ENCODE data around the gene DENND4C. TPM values are rescaled to one million over a fixed set of nuclear protein-coding genes. Genes with fewer than 3 reads are reported as not detected.

Gene DENND4C
- total and polyA plus RNA-seq, 12 donors = 5.0 to 81.6 (median 46.7) TPM

- peak overlapping the region; percentile 85 to 99 (median 99) for H3K27ac ChIP-seq
- peaks cover 7 to 30% of the 10 kb centered on the region in 2 donors for H3K4me1 ChIP-seq (replicated peaks in 1 of 2)
- no peaks in the 10 kb centered on the region for H3K9me3 ChIP-seq (replicated peaks in 1 of 3)
- intact Hi-C loops (cut with DNase I) = no loop called here
- TF ChIP-seq, protein P1, sequence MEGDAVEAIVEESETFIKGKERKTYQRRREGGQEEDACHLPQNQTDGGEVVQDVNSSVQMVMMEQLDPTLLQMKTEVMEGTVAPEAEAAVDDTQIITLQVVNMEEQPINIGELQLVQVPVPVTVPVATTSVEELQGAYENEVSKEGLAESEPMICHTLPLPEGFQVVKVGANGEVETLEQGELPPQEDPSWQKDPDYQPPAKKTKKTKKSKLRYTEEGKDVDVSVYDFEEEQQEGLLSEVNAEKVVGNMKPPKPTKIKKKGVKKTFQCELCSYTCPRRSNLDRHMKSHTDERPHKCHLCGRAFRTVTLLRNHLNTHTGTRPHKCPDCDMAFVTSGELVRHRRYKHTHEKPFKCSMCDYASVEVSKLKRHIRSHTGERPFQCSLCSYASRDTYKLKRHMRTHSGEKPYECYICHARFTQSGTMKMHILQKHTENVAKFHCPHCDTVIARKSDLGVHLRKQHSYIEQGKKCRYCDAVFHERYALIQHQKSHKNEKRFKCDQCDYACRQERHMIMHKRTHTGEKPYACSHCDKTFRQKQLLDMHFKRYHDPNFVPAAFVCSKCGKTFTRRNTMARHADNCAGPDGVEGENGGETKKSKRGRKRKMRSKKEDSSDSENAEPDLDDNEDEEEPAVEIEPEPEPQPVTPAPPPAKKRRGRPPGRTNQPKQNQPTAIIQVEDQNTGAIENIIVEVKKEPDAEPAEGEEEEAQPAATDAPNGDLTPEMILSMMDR (IDR thresholded peaks at IDR 0.05) = no peak
- no peak for TF ChIP-seq POLR2A (IDR thresholded peaks at IDR 0.05)
- peak overlapping the region; percentile 87 to 100 (median 94) for H3K4me3 ChIP-seq
- H3K36me3 ChIP-seq (replicated peaks in 1 of 2) = no peaks in the 10 kb centered on the region
- no peaks in the 10 kb centered on the region for H3K27me3 ChIP-seq
- WGBS, 4 donors = 1% methylated on average over 16 to 35 of the region's 35 CpGs
- DNase-seq = peak in 4 of 7 donors; percentile 3 to 43 (median 32)
These were observed 822 bp downstream of the DENND4C start for GRCh38 chr9:19231126-19231903.

DNA sequence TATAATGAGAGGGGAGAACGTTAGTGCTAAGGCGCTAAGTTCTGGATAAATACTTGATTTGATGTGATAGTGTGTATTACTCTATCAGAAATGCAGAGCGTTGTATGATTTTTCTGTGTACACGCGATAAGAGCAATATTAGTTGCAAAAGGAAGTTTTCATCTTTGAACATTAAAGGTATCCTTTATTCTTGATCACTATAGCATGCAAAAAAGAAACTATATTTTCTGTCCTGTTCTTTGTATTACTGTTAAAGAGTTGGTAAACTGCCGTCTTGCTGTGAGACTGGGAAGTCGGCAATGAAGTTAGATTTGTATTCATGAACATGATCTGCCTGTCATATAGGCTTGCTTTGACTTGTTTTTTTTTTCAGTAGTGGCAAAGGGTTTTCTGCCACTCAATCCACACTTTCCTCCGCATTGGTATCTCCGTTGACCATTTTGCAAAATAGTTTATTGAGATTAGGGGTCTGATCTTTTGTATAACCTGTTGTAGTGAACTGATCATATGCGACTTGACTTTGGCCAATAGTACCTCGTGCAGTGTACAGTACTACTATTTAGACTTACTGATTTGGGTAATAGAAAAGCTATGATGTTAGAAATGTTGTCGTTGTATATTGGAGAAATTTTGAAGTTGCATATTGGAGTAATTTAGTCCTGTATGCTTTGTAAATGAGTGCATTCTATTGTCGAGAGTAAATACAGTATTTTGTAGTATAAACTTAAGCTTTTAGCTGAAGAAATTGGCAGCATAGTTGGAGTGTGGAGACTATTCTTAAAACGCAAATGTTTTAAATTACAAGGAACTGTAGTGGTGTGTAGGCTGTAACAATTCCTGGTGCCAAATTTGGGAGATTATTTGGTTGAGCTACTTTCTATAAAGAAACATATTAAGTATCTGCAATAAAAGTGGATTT, 1.7 kb downstream of the DENND4C start:
- peak overlapping the region in 4 of 5 donors; percentile 95 to 99 (median 99) for H3K27ac ChIP-seq
- intact Hi-C loops (cut with DNase I) = no loop called here
- DNase-seq = no peak
- TF ChIP-seq, protein P1 (IDR thresholded peaks at IDR 0.05) = no peak
- TF ChIP-seq POLR2A (IDR thresholded peaks at IDR 0.05) = no peak
- H3K27me3 ChIP-seq = no peaks in the 10 kb centered on the region
- H3K9me3 ChIP-seq (replicated peaks in 1 of 3) = no peaks in the 10 kb centered on the region
- 6 to 10% (median 6%) methylated on average over 14 of the region's 14 CpGs for WGBS, 4 donors
- no peaks in the 10 kb centered on the region for H3K36me3 ChIP-seq (replicated peaks in 1 of 2)
- H3K4me1 ChIP-seq (replicated peaks in 1 of 2) = peaks cover 7 to 30% of the 10 kb centered on the region in 2 donors
- peak overlapping the region; percentile 12 to 100 (median 92) for H3K4me3 ChIP-seq

DNA sequence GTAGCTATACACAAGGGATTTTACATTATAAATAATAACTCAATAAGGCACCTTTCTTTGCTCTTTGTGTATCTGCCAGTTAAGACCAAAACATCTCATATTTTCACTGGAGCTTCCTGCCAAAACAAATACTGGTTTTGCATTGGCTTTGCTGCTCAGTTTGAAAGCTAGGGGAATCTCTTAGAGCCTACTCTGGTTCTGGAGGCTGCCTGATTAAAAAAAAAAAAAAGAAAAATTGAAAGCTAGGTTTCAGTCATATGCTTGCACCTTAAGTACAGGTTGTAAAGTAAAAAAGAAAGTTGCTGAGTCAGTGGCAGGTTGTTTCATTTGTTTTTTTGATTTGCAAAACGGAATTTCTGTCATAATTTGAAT, 2.3 kb downstream of the DENND4C start:
- peaks cover 7 to 30% of the 10 kb centered on the region in 2 donors for H3K4me1 ChIP-seq (replicated peaks in 1 of 2)
- H3K27ac ChIP-seq = peak overlapping the region in 3 of 5 donors; percentile 2 to 99 (median 8)
- intact Hi-C loops (cut with DNase I) = no loop called here
- no peak for TF ChIP-seq POLR2A (IDR thresholded peaks at IDR 0.05)
- TF ChIP-seq, protein P1 (IDR thresholded peaks at IDR 0.05) = peak in 1 of 6 experiments; percentile 11
- no peaks in the 10 kb centered on the region for H3K27me3 ChIP-seq
- H3K4me3 ChIP-seq = peak overlapping the region in 1 of 4 donors; percentile 100
- H3K9me3 ChIP-seq (replicated peaks in 1 of 3) = no peaks in the 10 kb centered on the region
- WGBS, 4 donors = 4 to 13% (median 9%) methylated on average over 1 of the region's 1 CpG
- H3K36me3 ChIP-seq (replicated peaks in 1 of 2) = no peaks in the 10 kb centered on the region
- no peak for DNase-seq

GRCh38 chr9:19233344-19233743, 2.9 kb downstream of the DENND4C start:
- 77 to 89% (median 85%) methylated on average over 5 of the region's 5 CpGs for WGBS, 4 donors
- H3K4me1 ChIP-seq (replicated peaks in 1 of 2) = peaks cover 7 to 30% of the 10 kb centered on the region in 2 donors
- peak overlapping the region in 1 of 4 donors; percentile 17 for H3K4me3 ChIP-seq
- H3K27me3 ChIP-seq = no peaks in the 10 kb centered on the region
- intact Hi-C loops (cut with DNase I) = no loop called here
- no peaks in the 10 kb centered on the region for H3K9me3 ChIP-seq (replicated peaks in 1 of 3)
- no peak for DNase-seq
- no peak overlapping the region for H3K27ac ChIP-seq
- no peaks in the 10 kb centered on the region for H3K36me3 ChIP-seq (replicated peaks in 1 of 2)
- TF ChIP-seq POLR2A (IDR thresholded peaks at IDR 0.05) = no peak
- TF ChIP-seq, protein P1 (IDR thresholded peaks at IDR 0.05) = no peak
